Measurements from ENCODE around the gene GOLGA7B.

DNA sequence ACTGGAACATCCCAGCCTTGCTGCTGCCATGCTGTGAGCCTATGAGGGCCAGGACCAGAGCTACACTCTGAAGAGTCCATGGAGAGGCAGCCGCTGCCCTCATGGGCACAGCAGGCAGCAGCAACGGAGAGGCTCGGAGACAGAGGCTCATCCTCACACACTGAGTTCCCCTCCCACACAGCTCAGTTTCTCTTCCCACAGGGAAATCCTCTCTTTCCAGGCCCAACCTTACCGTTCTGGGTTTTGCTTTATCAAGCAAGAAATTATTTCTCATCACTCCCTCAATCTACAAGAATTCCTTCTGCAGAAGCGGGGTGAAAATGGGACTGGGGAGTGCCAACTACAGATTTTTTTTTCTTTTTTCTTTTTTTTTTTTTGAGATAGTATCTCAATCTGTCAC is 36.6 kb downstream of the GOLGA7B start:
- TF ChIP-seq, protein P1, sequence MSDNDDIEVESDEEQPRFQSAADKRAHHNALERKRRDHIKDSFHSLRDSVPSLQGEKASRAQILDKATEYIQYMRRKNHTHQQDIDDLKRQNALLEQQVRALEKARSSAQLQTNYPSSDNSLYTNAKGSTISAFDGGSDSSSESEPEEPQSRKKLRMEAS (IDR thresholded peaks at IDR 0.05; ENCODE audit: insufficient read depth, insufficient read length): no peak
- no peak for TF ChIP-seq POLR2AphosphoS5 (IDR thresholded peaks at IDR 0.05; ENCODE audit: insufficient read depth, low read depth, low read length)
- TF ChIP-seq, protein P2, sequence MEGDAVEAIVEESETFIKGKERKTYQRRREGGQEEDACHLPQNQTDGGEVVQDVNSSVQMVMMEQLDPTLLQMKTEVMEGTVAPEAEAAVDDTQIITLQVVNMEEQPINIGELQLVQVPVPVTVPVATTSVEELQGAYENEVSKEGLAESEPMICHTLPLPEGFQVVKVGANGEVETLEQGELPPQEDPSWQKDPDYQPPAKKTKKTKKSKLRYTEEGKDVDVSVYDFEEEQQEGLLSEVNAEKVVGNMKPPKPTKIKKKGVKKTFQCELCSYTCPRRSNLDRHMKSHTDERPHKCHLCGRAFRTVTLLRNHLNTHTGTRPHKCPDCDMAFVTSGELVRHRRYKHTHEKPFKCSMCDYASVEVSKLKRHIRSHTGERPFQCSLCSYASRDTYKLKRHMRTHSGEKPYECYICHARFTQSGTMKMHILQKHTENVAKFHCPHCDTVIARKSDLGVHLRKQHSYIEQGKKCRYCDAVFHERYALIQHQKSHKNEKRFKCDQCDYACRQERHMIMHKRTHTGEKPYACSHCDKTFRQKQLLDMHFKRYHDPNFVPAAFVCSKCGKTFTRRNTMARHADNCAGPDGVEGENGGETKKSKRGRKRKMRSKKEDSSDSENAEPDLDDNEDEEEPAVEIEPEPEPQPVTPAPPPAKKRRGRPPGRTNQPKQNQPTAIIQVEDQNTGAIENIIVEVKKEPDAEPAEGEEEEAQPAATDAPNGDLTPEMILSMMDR (IDR thresholded peaks at IDR 0.05; ENCODE audit: extremely low read depth in 1 of 2, insufficient read depth in 1 of 2, low read depth in 1 of 2, low read length in 2 of 2): no peak
- TF ChIP-seq POLR2A (IDR thresholded peaks at IDR 0.05; ENCODE audit: low read depth, low read length): no peak
